Heart left ventricle (tissue), 16 donors: ENCODE results near the gene UBE2B. TPM values are rescaled to one million over a fixed set of nuclear protein-coding genes. Genes with fewer than 3 reads are reported as not detected.

Experiments
- ATAC-seq, 4 donors: fragments of 200-7000 bp; cut with Tn5 transposase; one replicate each; pipeline ENCODE4 v1.9.1; 2020 to 2022; ENCODE audit warnings: moderate library complexity in 4 of 4, mild to moderate bottlenecking in 3 of 4, moderate number of reproducible peaks in 1 of 4
- DNase-seq, 5 donors: peaks; one replicate each; pipeline ENCODE4 v3.0.0-alpha.2; 2020
- H3K27ac ChIP-seq, 12 donors: fragments of 200-600 bp; sonication (generic) in 4 of 12; one replicate each; pipeline versions ENCODE4 v1.5.0 to v1.8.0; 2016 to 2022; ENCODE audit warnings: mild to moderate bottlenecking in 2 of 12
- H3K27me3 ChIP-seq, 9 donors: fragments of 200-600 bp; sonication (generic) in 2 of 9; one replicate each; pipeline versions ENCODE4 v1.5.1 to v1.8.0; 2016 to 2022; ENCODE audit warnings: mild to moderate bottlenecking in 3 of 9
- H3K36me3 ChIP-seq, 9 donors: fragments of 200-600 bp; sonication (generic) in 2 of 9; one replicate each; pipeline versions ENCODE4 v1.5.0 to v1.8.0; 2018 to 2022; ENCODE audit warnings: mild to moderate bottlenecking in 2 of 9
- H3K4me1 ChIP-seq, 12 donors: fragments of 200-600 bp; sonication (generic) in 4 of 12; one replicate each; pipeline versions ENCODE4 v1.5.0 to v1.8.0; 2016 to 2022; ENCODE audit warnings: mild to moderate bottlenecking in 3 of 12
- H3K4me3 ChIP-seq, 12 donors: fragments of 200-600 bp; sonication (generic) in 4 of 12; one replicate each; pipeline versions ENCODE4 v1.5.0 to v1.8.0; 2017 to 2022; ENCODE audit warnings: mild to moderate bottlenecking in 9 of 12, moderate library complexity in 4 of 12
- H3K9me3 ChIP-seq, 12 donors: fragments of 200-600 bp; sonication (generic) in 4 of 12; one replicate each; pipeline versions ENCODE4 v1.5.0 to v1.8.0; 2016 to 2022; ENCODE audit warnings: mild to moderate bottlenecking in 1 of 12
- POLR2A ChIP-seq, 2 donors: fragments of 450-650 bp; IDR thresholded peaks; one replicate each; pipeline ENCODE4 v1.6.1; 2017; ENCODE audit warnings: antibody characterized with exemption in 2 of 2, mild to moderate bottlenecking in 2 of 2, moderate library complexity in 2 of 2
- WGBS, 4 donors: extraction: QIAGEN DNeasy Blood & Tissue Kit in 2 of 4; methylation state at CpG; one replicate each; pipeline versions ENCODE4 v1.1.5 to v1.1.7; 2013 to 2018; 5-methylcytosine and 5-hydroxymethylcytosine counted together
- intact Hi-C, 10 donors: fragments of 100-400 bp; cut with DNase I; formaldehyde crosslinking; loops; one replicate each; pipeline versions ENCODE4 v1.11.1 to v1.14.2; 2022
- polyA plus RNA-seq, 2 donors: library from polyadenylated mRNA; stranded (reverse); fragments of 200-250 nt; gene quantifications; one replicate each; pipeline ENCODE4 v1.2.3, GENCODE V29; 2013
- total RNA-seq, 9 donors: library from RNA; depleted of rRNA in 2 of 9; stranded (reverse); fragments of >200 nt in 2 of 9; fragmentation: NEBNext Ultra II Directional in 3 of 9; extraction: Animal tissue kit (Norgen Biotek cat#: 25700) in 3 of 9; gene quantifications; one replicate each; pipeline versions ENCODE4 v1.1.0 to v1.2.4, GENCODE V29; 2016 to 2023
- TF ChIP-seq, protein P1 (sequence below), 12 donors: fragments of 200-600 bp; sonication (generic) in 4 of 12; IDR thresholded peaks; one replicate each; pipeline versions ENCODE4 v1.5.0 to v1.8.0; 2018 to 2022; ENCODE audit warnings: antibody characterized with exemption in 12 of 12, mild to moderate bottlenecking in 5 of 12
- donor health status: ischemic (EF 13 %, LVEDD 7.1; RV severe dilation, severe dysfunction).
- donor health status: healthy with polysubstance abuse.
- donor health status: DM: no; HTN: yes; CAD: no.
- donor health status: DM: no; HTN: no; CAD: no.
- donor health status: ischemic (EF 25% LVEDD 6.9; RV normal size, moderate dysfunction).
- donor health status: ischemic (EF 25% LVEDD 5.7; RV mildly dilated, moderate dysfunction).
- donor health status: healthy.
- donor health status: DM: yes; HTN: yes; CAD: no.
- donor health status: ischemic (EF 35%, LVEDD 5.7; RV mildly dilated, moderate dysfunction).
- donor health status: nonischemic (EF 11% LVEDD 7.7; RV severe dilation, severe dysfunction).
- donor health status: DM: yes; HTN: yes; CAD: no.
- donor health status: PGD.
- donor health status: ischemic (EF 29% LVEDD 5.4; RV normal size, mild dysfunction).
- donor health status: nonischemic (EF 23%, LVEDD 6.1; RV moderate dilation, normal function).

Gene UBE2B
- total and polyA plus RNA-seq, 11 donors: 62.8 to 230 (median 188) TPM

DNA sequence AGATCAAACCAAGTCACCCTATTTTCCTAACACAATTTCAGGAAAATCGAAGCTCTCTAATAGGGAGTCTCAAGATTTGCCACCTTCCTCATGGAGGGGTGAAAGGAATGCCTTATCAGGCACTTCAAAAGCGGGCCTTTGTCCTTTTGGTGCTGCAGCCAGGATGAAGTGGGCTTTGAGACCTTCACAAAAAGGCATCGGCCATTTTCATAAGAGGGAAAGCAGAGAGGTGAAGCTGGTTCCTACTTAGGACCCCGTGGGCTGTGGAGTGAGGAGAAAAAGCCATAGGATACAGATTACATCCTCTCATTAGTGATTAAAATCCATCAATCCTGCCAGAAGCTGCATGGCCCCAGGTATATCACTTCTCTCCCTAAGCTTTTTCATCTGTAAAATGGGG, 39.5 kb downstream of the UBE2B start:
- DNase-seq: no peak
- Histone ChIP-seq H3K9me3 (no peaks in the 10 kb centered on the region), H3K36me3 (peaks cover 0 to 19% (median 12%) of the 10 kb centered on the region in 9 donors), H3K27me3 (no peaks in the 10 kb centered on the region), H3K4me1 (peaks cover 0 to 37% (median 22%) of the 10 kb centered on the region in 12 donors), H3K27ac (peak overlapping the region in 2 of 12 donors; percentile 89 to 91), H3K4me3 (peak overlapping the region in 11 of 12 donors; percentile 62 to 98 (median 77))
- intact Hi-C loops: loop anchor here (1.0 to 5.0 kb wide), 12 partner anchors 39 to 176 kb away; partner anchors contain the start of genes JADE2 (in 2 of the 10) and UBE2B (in 1 of the 10)
- TF ChIP-seq, protein P1, sequence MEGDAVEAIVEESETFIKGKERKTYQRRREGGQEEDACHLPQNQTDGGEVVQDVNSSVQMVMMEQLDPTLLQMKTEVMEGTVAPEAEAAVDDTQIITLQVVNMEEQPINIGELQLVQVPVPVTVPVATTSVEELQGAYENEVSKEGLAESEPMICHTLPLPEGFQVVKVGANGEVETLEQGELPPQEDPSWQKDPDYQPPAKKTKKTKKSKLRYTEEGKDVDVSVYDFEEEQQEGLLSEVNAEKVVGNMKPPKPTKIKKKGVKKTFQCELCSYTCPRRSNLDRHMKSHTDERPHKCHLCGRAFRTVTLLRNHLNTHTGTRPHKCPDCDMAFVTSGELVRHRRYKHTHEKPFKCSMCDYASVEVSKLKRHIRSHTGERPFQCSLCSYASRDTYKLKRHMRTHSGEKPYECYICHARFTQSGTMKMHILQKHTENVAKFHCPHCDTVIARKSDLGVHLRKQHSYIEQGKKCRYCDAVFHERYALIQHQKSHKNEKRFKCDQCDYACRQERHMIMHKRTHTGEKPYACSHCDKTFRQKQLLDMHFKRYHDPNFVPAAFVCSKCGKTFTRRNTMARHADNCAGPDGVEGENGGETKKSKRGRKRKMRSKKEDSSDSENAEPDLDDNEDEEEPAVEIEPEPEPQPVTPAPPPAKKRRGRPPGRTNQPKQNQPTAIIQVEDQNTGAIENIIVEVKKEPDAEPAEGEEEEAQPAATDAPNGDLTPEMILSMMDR (IDR thresholded peaks at IDR 0.05): no peak
- TF ChIP-seq POLR2A (IDR thresholded peaks at IDR 0.05): no peak
- WGBS, 4 donors: 62 to 74% (median 67%) methylated on average over 4 of the region's 4 CpGs
- ATAC-seq: no peak

DNA sequence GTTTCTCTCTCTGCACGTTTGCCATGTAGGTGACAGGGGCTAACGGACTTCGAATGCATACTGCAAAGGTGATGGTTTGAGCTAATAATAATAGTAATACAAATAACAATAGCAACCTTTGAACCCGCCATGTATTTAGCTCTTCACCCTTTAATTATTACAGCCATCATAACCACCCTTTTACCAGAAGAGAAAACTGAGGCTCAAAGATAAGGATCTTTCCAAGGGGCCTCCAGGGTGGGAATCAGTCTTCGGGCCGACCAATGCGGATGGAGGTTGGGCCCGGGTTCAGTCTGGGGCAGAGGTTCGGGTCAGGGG, 39.8 kb downstream of the UBE2B start:
- intact Hi-C loops: loop anchor here (1.0 to 5.0 kb wide), 12 partner anchors 39 to 176 kb away; partner anchors contain the start of genes JADE2 (in 2 of the 10) and UBE2B (in 1 of the 10)
- Histone ChIP-seq H3K27me3 (no peaks in the 10 kb centered on the region), H3K4me3 (peak overlapping the region; percentile 62 to 98 (median 76)), H3K4me1 (peaks cover 0 to 37% (median 22%) of the 10 kb centered on the region in 12 donors), H3K36me3 (peaks cover 0 to 15% (median 8%) of the 10 kb centered on the region in 9 donors), H3K27ac (peak overlapping the region in 11 of 12 donors; percentile 69 to 97 (median 90)), H3K9me3 (no peaks in the 10 kb centered on the region)
- no peak for ATAC-seq
- DNase-seq: no peak
- no peak for TF ChIP-seq POLR2A (IDR thresholded peaks at IDR 0.05)
- TF ChIP-seq, protein P1 (IDR thresholded peaks at IDR 0.05): no peak
- WGBS, 4 donors: 7 to 10% (median 9%) methylated on average over 9 of the region's 9 CpGs

- DNase-seq (peak; percentile 92 to 97 (median 94)), ATAC-seq (peak; percentile 97 to 100 (median 99))
- Histone ChIP-seq H3K4me1 (peaks cover 0 to 37% (median 22%) of the 10 kb centered on the region in 12 donors), H3K4me3 (peak within 1 kb of the TSS; percentile 62 to 98 (median 76)), H3K9me3 (no peaks in the 10 kb centered on the region), H3K27ac (peak within 1 kb of the TSS; percentile 69 to 97 (median 90)), H3K36me3 (peaks cover 0 to 10% (median 3%) of the 10 kb centered on the region in 9 donors), H3K27me3 (no peaks in the 10 kb centered on the region)
- intact Hi-C loops: loop anchor here (1.0 to 5.0 kb wide), 18 partner anchors 25 to 176 kb away; partner anchors contain the start of genes JADE2 (in 2 of the 10) and UBE2B (in 1 of the 10)
- TF ChIP-seq POLR2A (IDR thresholded peaks at IDR 0.05): peak in 1 of 2 donors; percentile 72
- TF ChIP-seq, protein P1 (IDR thresholded peaks at IDR 0.05): peak; percentile 68 to 95 (median 78)
- WGBS, 4 donors: 0 to 1% (median 1%) methylated on average over 39 to 61 of the region's 61 CpGs
These were observed 40.3 kb downstream of the UBE2B start, which contains the start of gene CDKN2AIPNL for GRCh38 chr5:134411546-134412266. Gene CDKN2AIPNL, minus strand, starts transcription at chr5:134411881. Its CDS starts 27 bp downstream, at chr5:134411854.

GRCh38 chr5:134413046-134413445, 41.7 kb downstream of the UBE2B start:
- intact Hi-C loops: loop anchor here (2.0 to 5.0 kb wide), 11 partner anchors 24 to 174 kb away; partner anchors contain the start of genes JADE2 (in 1 of the 10) and UBE2B (in 1 of the 10)
- no peaks in the 10 kb centered on the region for H3K9me3 ChIP-seq

More at GRCh38 chr5:134413046-134413445, 41.7 kb downstream of the UBE2B start:
- DNase-seq: no peak
- Histone ChIP-seq H3K27ac (peak overlapping the region in 7 of 12 donors; percentile 69 to 97 (median 90)), H3K4me1 (peaks cover 0 to 37% (median 22%) of the 10 kb centered on the region in 12 donors), H3K4me3 (no peak overlapping the region), H3K27me3 (no peaks in the 10 kb centered on the region), H3K36me3 (peaks cover 0 to 7% (median 0%) of the 10 kb centered on the region in 9 donors)
- TF ChIP-seq, protein P1 (IDR thresholded peaks at IDR 0.05): no peak
- TF ChIP-seq POLR2A (IDR thresholded peaks at IDR 0.05): no peak
- 54 to 63% (median 59%) methylated on average over 2 of the region's 2 CpGs for whole genome bisulfite sequencing, 4 donors
- ATAC-seq: no peak
